Measurements from ENCODE around the gene CMSS1.

CMSS1 gene

DNA sequence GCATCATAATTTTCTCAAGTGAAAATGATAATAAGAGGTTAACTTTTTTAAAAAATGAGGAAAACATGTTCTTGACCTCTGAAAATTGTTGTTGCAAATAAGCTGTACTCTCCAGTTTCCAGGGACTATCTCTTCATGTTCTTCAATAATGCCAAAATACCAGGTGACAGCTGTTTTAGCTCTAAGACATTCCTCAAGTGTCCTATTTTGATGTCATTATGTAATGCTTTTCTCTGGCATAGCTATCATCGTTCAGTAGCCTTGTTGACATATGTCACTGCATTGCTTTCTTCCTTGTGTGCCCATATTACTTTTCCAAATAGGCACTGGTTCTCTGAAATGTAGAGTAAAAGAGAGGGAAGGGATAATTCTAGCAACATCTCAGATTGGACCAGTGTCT lies 302.4 kb downstream of the CMSS1 start:
- Histone ChIP-seq H3K9me2 (ENCODE audit: low read depth, low read length) (no peaks in the 10 kb centered on the region), H3K27ac (ENCODE audit: low read depth, low read length, poor library complexity, severe bottlenecking) (no peak overlapping the region), H3K27me3 (ENCODE audit: insufficient read depth, low read length) (no peaks in the 10 kb centered on the region)

DNA sequence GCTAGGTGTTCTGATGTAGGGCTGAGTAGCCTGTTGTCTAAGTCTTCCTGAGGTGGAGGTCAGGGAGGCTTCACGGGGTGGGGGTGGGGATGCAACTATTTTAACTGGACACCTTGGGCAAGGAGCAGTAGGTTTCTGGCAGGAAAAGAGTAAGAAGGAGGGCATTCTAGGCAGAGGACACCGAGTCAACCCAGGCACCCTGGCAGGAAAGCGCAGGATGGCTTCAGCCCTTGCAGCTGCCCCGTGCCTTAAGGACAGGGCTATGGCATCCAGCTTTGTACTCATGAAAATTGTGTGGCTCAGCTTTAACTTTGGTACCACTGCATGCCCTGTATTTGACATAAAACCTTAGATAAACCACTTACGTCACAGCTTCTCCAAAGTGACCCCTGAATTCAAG lies 303.0 kb downstream of the CMSS1 start:
- no peaks in the 10 kb centered on the region for H3F3A ChIP-seq (ENCODE audit: insufficient read depth, low read length)
- H3K9me3 ChIP-seq (ENCODE audit: low read length), result no peaks in the 10 kb centered on the region
- no peaks in the 10 kb centered on the region for H3K4me1 ChIP-seq (ENCODE audit: insufficient read depth, low read length, severe bottlenecking)
- H3K27ac ChIP-seq (ENCODE audit: low read depth, low read length, poor library complexity, severe bottlenecking), result no peak overlapping the region
- H4K20me1 ChIP-seq (ENCODE audit: insufficient read depth, low read length), result no peaks in the 10 kb centered on the region
- H3K27me3 ChIP-seq (ENCODE audit: insufficient read depth, low read length), result no peaks in the 10 kb centered on the region
- no peaks in the 10 kb centered on the region for H3K36me3 ChIP-seq (ENCODE audit: insufficient read depth, low read length)
- H3K9ac ChIP-seq (ENCODE audit: low read length), result no peak overlapping the region
- H3K4me2 ChIP-seq (ENCODE audit: low read length), result no peak overlapping the region
- no peak overlapping the region for H3K4me3 ChIP-seq (ENCODE audit: low read depth, low read length, poor library complexity, severe bottlenecking)
- H2AFZ ChIP-seq (ENCODE audit: low read length), result no peak overlapping the region
- H3K9me2 ChIP-seq (ENCODE audit: low read depth, low read length), result no peaks in the 10 kb centered on the region
- no peak for TF ChIP-seq EZH2 (IDR thresholded peaks at IDR 0.05; ENCODE audit: borderline replicate concordance, low read length)
- TF ChIP-seq, protein P1, sequence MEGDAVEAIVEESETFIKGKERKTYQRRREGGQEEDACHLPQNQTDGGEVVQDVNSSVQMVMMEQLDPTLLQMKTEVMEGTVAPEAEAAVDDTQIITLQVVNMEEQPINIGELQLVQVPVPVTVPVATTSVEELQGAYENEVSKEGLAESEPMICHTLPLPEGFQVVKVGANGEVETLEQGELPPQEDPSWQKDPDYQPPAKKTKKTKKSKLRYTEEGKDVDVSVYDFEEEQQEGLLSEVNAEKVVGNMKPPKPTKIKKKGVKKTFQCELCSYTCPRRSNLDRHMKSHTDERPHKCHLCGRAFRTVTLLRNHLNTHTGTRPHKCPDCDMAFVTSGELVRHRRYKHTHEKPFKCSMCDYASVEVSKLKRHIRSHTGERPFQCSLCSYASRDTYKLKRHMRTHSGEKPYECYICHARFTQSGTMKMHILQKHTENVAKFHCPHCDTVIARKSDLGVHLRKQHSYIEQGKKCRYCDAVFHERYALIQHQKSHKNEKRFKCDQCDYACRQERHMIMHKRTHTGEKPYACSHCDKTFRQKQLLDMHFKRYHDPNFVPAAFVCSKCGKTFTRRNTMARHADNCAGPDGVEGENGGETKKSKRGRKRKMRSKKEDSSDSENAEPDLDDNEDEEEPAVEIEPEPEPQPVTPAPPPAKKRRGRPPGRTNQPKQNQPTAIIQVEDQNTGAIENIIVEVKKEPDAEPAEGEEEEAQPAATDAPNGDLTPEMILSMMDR (IDR thresholded peaks at IDR 0.05; ENCODE audit: low read length), result no peak
- no peaks in the 10 kb centered on the region for H3K79me2 ChIP-seq (ENCODE audit: insufficient read depth, low read length)

More for the DNA sequence above, 302.4 kb downstream of the CMSS1 start:
- H3K4me1 ChIP-seq (ENCODE audit: insufficient read depth, low read length, severe bottlenecking), result no peaks in the 10 kb centered on the region
- no peaks in the 10 kb centered on the region for H3K36me3 ChIP-seq (ENCODE audit: insufficient read depth, low read length)
- no peaks in the 10 kb centered on the region for H3K79me2 ChIP-seq (ENCODE audit: insufficient read depth, low read length)
- H4K20me1 ChIP-seq (ENCODE audit: insufficient read depth, low read length), result no peaks in the 10 kb centered on the region
- no peak overlapping the region for H2AFZ ChIP-seq (ENCODE audit: low read length)
- H3F3A ChIP-seq (ENCODE audit: insufficient read depth, low read length), result no peaks in the 10 kb centered on the region
- no peak overlapping the region for H3K9ac ChIP-seq (ENCODE audit: low read length)
- no peak for TF ChIP-seq EZH2 (IDR thresholded peaks at IDR 0.05; ENCODE audit: borderline replicate concordance, low read length)
- TF ChIP-seq, protein P1 (IDR thresholded peaks at IDR 0.05; ENCODE audit: low read length), result no peak
- H3K9me3 ChIP-seq (ENCODE audit: low read length), result no peaks in the 10 kb centered on the region
- no peak overlapping the region for H3K4me3 ChIP-seq (ENCODE audit: low read depth, low read length, poor library complexity, severe bottlenecking)
- H3K4me2 ChIP-seq (ENCODE audit: low read length), result no peak overlapping the region

DNA sequence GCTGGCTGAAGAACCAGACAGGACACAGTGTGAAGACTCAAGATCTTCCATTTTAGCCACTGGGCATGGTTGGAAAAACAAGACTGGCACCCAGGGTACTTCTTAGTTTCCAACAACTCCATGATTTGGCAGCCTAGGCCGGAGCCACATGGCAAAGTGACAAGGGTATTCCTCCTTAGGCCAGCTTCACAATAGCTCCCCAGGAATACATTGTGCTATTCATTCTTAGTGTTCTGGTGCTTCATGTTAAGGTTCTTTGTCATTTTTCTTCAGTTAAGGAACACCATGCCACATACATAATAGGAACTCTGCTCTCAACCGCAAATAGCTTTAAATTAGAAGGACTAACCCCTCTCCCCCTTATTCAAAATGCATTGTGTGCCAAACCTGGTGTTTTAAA lies 304.7 kb downstream of the CMSS1 start:
- Histone ChIP-seq H3F3A (ENCODE audit: insufficient read depth, low read length) (no peaks in the 10 kb centered on the region), H3K9me3 (ENCODE audit: low read length) (no peaks in the 10 kb centered on the region), H3K9me2 (ENCODE audit: low read depth, low read length) (no peaks in the 10 kb centered on the region), H3K27me3 (ENCODE audit: insufficient read depth, low read length) (no peaks in the 10 kb centered on the region), H3K79me2 (ENCODE audit: insufficient read depth, low read length) (no peaks in the 10 kb centered on the region), H3K27ac (ENCODE audit: low read depth, low read length, poor library complexity, severe bottlenecking) (no peak overlapping the region), H2AFZ (ENCODE audit: low read length) (no peak overlapping the region), H3K4me1 (ENCODE audit: insufficient read depth, low read length, severe bottlenecking) (no peaks in the 10 kb centered on the region), H4K20me1 (ENCODE audit: insufficient read depth, low read length) (no peaks in the 10 kb centered on the region), H3K9ac (ENCODE audit: low read length) (no peak overlapping the region), H3K4me2 (ENCODE audit: low read length) (no peak overlapping the region), H3K4me3 (ENCODE audit: low read depth, low read length, poor library complexity, severe bottlenecking) (no peak overlapping the region), H3K36me3 (ENCODE audit: insufficient read depth, low read length) (no peaks in the 10 kb centered on the region)
- TF ChIP-seq, protein P1 (IDR thresholded peaks at IDR 0.05; ENCODE audit: low read length), result no peak

Data from OCI-LY1 (cell line).